NOMO-1 treated with DMSO at 0.1 percent for 48 hours (cell line): ENCODE results near the gene MILR1.

ENCODE experiments used
- DNase-seq: peaks from one replicate; lab custom pipeline; 2025; ENCODE audit not compliant: unreplicated experiment; lab: John Stamatoyannopoulos, UW

Gene MILR1

DNA sequence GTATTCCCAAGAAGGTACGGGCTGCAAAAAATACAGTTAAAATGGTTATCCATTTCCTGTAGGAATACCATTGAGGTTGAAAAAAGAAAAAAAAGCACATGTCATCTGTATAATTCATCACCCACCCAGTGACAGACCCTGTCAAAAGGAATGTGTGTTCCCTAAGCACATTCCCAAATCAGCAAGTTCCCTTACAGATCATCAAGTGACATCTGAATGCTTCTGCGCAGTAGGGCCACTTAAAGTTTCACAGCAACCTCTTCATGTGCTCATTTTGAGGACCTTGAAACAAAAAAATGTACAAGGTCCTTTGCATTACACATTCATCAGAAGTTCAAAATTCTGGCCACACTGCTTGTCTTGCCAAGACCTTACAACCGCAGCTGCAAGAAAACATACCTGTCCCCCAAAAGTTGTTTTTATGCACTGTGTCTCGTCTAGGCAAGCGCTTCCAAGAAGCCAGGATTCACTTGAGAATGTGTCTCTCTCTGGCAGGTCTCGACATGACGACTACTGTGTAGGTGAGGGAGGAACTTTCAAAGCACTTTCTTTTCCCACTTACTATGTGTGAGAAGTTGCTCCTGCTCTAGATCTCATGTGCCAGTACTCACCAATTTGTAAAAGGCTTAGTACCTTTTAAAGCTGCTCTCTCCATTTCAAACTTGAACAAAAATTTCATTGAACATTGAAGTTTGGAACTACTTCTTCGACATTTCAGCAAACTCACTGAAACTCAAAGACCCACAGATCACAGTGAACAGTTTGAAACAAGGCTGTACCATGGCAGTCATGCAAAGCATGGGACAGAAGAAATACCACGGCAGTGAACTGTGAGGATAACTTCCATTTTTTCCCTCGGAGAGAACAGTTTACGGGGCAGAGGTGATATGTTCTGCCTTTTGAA lies 52.2 kb downstream of the MILR1 start:
- DNase-seq: no peak

DNA sequence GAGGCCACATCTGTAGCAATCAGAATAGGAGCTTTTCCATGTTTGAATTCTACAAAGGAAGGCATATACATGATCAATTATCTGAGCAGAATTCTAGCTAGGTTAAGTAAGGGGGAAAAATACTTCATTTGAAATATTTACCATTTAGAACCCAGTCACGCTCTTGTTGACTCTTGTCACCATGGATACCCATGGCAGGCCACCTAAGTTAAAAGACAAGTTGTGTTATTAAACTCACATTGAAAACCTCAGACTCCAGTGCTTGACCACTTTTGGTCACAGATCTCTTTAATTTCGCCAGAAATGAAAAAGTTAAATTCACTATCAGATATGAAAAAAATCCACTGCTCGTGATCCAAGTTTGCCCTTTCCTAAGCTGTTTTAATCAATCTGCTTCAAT lies 53.1 kb downstream of the MILR1 start:
- no peak for DNase-seq

- DNase-seq: no peak
Observed at GRCh38 chr17:64502809-64503208, 53.9 kb downstream of the MILR1 start.

- no peak for DNase-seq
Observed at GRCh38 chr17:64503341-64503740, 54.4 kb downstream of the MILR1 start.

DNA sequence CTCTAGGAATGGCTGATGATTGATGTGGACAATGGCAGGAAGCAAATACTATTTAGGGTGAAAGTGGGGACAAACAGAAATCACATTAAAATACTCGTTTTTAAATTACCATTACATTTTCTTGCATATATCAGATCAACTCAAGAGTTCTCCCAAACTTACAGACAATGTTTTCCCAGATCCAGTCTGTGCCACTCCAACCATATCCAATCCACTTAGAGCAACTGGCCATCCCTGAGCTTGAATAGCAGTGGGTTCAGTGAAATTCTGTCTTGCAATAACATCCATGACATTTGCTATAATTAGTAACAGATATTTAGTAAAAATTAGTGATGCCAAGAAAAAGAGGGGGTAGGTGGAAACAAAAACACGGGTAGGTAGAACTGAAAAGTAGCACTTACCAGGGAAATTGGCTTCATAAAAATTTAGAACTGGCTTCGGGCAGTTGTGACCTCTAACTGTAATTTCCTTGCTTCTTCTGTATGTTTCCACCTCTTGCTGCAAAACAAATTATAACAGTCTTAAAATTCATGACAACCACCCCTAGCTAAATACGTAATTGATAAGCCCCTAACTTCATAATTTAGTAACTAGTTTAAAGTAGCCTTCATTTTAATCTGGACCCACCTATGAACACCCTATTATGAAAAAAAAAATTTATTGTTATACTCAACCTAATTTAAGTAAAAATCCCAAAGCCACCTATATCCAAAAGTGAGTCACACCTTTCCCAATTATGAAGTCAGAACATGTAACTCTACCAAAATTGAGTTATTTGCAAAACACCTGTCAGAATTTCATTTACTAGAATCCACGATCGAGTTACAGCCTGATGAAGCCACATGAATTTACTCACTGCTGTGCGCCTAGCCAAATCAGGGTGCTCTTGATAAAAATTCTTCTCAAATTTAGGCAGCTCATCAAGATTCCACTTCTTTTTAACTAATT lies 55.2 kb downstream of the MILR1 start:
- no peak for DNase-seq

DNA sequence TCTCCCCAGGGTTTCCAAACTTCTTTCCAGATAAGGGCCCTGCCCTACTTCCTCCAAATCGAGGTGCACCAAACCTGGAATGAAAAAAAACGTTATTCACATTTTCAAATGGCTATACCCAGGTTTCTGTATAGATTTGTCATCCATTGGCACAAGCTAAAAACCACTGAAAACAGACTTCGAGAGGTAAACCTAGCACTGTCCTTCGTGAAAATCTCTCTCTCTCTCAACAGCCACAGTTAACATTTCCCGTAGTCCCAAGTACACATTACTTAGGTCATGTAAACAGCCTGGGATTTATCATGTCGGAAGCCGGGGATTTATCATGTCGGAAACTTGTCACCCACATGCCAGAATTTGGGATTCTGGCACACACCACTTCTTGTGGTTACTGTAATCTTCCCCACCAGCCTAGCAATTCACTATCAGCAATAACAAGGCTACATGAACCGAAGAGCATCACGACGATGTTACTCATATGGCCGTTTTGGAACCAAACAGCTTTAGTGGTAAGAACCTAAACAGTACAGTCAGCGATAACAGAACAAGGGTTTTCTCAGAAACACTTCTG lies 55.9 kb downstream of the MILR1 start:
- no peak for DNase-seq

DNA sequence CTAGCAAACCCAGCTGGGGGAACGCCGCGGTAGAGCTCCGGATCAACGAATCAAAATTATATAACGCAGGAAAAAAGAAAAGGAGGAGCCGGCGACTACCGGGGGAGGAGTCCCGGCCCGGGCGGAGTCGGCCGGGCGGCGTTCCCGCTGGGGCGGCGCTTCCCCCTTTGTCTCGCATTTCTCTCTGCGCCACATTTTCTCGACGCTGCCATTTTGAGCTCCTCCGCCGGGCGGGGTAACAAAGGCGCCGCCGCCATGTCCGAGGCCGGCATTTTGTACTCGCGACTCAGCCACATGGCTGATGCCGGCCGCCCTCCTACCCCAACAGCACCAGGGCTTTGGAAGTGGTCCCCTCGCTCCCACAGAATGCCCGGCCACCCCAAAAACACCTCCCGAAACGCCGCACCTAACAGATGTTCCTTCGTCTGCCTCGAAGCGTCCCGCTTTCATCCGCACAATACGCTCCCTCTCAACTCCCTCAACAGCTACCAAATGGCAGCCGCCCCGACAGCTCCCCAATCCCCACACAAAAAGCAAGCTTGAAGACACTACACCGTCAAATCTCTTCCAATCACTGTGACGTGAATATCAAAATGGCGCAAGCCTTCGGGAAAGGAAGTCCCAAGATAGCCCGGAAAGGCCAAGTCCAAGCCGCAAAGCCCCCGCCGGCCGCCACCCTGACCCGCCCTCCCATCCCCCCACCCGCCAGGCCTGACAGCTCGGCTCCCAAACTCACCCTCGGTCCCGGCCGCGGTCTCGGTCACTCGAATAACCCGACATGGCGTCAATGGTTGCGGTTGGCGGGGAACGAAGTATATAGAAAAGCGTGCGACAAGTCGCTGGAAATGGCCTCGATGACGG lies 56.7 kb downstream of the MILR1 start:
- peak; percentile 86 for DNase-seq

GRCh38 chr17:64506201-64506575 lies 57.3 kb downstream of the MILR1 start, which contains the start of gene DDX5:
DDX5 (minus strand) TSS chr17:64506289; CDS start chr17:64506119, 170 bp downstream.
- peak; percentile 98 for DNase-seq

DNA sequence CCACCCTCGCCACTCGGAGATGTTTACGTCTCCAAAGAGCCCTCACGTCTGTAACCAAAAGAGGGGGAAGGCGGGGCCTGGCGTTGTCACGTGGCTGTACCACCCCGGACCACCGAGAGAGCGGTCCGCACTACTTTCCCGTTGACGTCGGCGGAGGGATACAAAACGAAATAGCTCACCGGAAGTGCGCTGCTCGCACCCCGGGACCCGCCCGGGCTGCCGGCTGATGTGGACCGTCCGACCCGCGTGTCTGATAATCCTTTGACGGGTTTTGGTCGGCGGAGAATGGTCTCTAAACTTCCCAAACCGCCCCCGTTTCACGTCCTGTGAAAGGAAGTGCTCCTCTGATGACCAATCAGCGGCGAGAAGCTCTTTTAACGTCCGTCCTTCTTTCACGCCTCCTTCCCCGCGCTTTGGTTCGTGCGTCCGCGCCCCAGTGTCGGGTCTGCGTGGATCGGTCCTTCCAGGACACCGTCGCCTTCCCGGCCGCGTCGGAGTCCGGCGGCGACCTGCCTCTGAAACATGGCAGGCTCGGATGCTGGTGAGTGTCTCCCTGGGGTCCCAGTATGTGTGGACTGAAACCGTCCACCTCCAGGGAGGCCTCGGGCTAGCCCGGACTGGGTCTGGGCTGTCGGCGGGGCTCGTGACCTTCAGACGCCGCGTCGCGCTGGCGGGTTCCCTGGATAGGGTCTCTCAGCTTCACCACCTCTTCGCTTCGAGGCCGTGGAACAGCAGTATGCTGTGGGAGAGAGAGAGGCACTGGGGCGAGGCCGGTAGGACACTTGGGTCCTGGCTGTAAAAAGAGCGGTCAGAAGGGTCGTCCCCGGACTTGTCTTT lies 57.9 kb downstream of the MILR1 start, which contains the start of gene CEP95:
Gene CEP95 (plus strand): TSS at position 402 of the 837 bp plus-strand sequence. CDS start 121 bp downstream, at position 523.
- DNase-seq: peak; percentile 96

DNA sequence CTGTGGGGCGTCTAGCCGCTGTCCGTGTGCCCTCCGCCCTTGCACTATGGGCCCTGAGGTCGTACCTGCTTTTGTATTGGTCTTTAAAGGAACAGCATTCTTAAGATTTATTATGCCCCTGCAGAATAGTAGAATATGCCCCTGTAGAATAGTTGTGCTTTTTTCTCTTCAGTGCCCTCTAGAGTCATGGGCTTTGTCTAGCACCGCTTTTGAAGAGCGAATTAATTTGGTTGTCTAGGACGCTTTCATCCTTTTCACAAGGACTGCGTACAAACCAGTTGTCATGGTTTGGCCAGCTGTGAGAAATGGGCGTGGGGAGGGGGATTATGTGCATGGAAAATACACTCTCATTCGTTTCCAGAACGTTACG lies 58.5 kb downstream of the MILR1 start:
- DNase-seq: peak; percentile 84

- DNase-seq: no peak
Observed at GRCh38 chr17:64508683-64509082, 59.8 kb downstream of the MILR1 start.

- DNase-seq: no peak
Observed at GRCh38 chr17:64509179-64509578, 60.3 kb downstream of the MILR1 start.

GRCh38 chr17:64515419-64515818 lies 66.5 kb downstream of the MILR1 start:
- no peak for DNase-seq

GRCh38 chr17:64515829-64516228 lies 66.9 kb downstream of the MILR1 start:
- no peak for DNase-seq
